ENCODE results near the gene A2ML1. TPM values are rescaled to one million over a fixed set of nuclear protein-coding genes. Genes with fewer than 3 reads are reported as not detected.
"Not testable (repeated sequence)": the region's sequence is repeated elsewhere in the genome, so short reads cannot be mapped to it uniquely, and the experiment has no call there.

A2ML1 gene
- total RNA-seq (2014; rRNA removed; shearing (Covaris generic)), result not detected in 2 replicates
- polyA plus RNA-seq (2014; cell fraction: nucleus; rRNA removed), result not detected in 2 replicates

DNA sequence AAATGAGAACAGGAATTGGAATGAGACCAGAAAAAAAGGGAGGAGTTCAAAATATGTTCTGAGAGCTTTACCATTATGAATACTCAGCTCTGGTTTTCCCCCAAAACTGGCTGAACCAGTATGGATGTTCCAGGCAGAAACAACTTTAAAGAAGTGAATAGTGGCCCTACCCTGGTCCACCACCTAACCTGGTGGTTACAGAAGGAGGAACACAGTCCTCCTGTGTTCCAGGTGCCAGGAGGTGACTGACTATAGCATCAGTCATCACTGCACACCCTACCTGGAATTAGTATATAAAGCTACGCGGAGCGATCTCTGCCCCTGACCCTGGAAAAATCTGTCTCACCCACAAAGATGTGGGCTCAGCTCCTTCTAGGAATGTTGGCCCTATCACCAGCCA is at the start of gene A2ML1:
TSS of gene A2ML1 (plus strand) at position 324 of the 400 bp plus-strand sequence. CDS start at position 355, 31 bp downstream.
- DNase-seq (ENCODE audit: extremely low read depth, low read depth), result no peak

DNA sequence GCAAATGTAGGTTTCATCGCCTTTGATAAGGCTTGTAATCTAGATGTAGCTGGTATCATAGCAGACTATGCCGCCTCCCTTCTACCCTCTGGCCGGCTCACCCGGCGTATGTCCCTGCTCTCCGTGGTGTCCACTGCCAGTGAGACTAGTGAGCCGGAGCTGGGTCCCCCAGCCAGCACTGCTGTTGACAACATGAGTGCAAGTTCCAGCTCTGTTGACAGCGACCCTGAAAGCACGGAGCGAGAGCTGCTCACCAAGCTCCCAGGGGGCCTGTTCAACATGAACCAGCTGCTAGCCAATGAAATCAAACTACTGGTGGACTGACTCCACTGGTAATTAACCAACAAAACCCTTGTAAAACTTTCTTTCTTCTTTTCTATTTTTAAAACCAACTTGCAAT is 49.0 kb upstream of the A2ML1 start:
- DNase-seq (ENCODE audit: extremely low read depth, low read depth), result no peak

GRCh38 chr12:8779281-8779680 is 43.1 kb upstream of the A2ML1 start:
- no peak for DNase-seq (ENCODE audit: extremely low read depth, low read depth)

GRCh38 chr12:8779862-8780261 is 42.6 kb upstream of the A2ML1 start:
- no peak for DNase-seq (ENCODE audit: extremely low read depth, low read depth)

DNA sequence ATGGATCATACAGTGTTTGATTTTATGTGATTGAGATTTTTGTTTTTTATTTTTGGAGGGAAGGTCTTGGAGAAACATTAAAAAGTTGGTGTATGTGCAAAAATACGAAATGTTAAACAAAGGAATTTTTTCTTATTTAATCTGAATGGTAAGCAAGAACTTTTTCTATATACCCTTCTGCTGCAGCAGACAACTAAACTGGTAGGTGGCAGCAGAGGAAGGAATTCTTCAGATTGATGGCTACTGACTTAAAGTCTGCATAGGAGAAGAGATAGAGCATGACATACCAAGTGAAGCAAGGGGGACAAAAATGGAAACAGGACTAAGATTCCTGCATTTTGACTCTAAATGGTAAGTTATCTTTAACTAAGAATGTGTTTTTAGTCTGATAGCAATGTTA is 42.0 kb upstream of the A2ML1 start:
- DNase-seq (ENCODE audit: extremely low read depth, low read depth), result peak; percentile 11

- DNase-seq (ENCODE audit: extremely low read depth, low read depth), result no peak
Measured at GRCh38 chr12:8781381-8782127, 40.9 kb upstream of the A2ML1 start.

DNA sequence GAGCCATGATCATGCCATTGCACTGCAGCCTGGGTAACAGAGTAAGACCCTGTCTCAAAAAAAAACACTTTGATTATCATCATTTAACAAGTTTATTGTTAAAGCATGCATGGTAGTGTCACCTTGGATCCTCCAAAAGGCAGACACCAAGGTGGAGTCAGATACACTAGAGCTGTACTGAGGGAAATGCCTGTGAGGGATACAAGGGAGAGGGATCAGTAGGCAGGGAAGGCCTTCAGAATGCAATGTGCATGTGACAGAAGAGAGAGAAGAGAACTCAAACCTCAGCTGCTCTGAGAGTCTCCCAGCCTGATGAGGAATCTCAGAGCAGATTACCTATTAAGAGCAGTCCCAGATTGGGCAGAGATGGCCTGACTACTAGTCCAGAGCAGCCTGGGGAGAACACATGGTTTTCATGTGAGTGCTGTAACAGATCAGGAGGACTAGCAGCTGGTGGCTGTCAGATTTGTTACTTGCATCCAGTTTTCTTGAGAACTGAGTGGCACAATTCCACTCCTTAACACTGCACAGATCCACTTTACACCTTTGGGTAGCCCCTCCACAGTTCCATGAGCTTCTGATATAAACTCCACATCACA is 38.0 kb upstream of the A2ML1 start:
- DNase-seq (ENCODE audit: extremely low read depth, low read depth), result no peak

DNA sequence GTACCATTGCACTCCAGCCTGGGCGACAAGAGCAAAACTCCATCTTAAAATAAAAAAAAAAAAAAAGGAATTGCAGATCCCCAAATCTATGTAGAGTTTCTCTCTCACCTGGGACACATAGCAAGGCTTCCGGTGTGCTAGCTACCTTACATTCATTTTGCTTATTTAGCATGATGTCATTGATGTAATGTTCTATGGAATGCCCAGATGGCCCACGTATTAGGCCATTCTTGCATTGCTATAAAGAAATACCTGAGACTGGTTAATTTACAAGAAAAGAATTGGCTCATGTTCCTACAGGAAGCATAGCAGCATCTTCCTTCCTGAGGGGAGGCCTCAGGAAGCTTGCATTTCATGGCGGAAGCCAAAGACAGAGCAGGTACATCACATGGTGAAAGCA is 36.9 kb upstream of the A2ML1 start:
- DNase-seq (ENCODE audit: extremely low read depth, low read depth), result no peak

GRCh38 chr12:8787206-8787605 is 35.2 kb upstream of the A2ML1 start:
- DNase-seq (ENCODE audit: extremely low read depth, low read depth), result not testable (repeated sequence)

GRCh38 chr12:8788706-8789105 is 33.7 kb upstream of the A2ML1 start:
- DNase-seq (ENCODE audit: extremely low read depth, low read depth), result not testable (repeated sequence)

- DNase-seq (ENCODE audit: extremely low read depth, low read depth), result not testable (repeated sequence)
Measured at GRCh38 chr12:8789341-8790013, 32.9 kb upstream of the A2ML1 start.

GRCh38 chr12:8793226-8793625 is 29.2 kb upstream of the A2ML1 start:
- DNase-seq (ENCODE audit: extremely low read depth, low read depth), result not testable (repeated sequence)

DNA sequence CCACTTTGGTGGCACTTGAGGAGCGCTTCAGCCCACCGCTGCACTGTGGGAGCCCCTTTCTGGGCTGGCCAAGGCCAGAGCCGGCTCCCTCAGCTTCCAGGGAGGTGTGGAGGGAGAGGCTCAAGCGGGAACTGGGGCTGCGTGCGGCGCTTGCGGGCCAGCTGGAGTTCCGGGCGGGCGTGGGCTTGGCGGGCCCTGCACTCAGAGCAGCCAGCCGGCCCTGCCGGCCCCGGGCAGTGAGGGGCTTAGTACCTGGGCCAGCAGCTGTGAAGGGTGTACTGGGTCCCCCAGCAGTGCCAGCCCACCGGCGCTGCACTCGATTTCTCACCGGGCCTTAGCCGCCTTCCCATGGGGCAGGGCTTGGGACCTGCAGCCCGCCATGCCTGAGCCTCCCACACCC is 27.8 kb upstream of the A2ML1 start:
- DNase-seq (ENCODE audit: extremely low read depth, low read depth), result not testable (repeated sequence)

DNA sequence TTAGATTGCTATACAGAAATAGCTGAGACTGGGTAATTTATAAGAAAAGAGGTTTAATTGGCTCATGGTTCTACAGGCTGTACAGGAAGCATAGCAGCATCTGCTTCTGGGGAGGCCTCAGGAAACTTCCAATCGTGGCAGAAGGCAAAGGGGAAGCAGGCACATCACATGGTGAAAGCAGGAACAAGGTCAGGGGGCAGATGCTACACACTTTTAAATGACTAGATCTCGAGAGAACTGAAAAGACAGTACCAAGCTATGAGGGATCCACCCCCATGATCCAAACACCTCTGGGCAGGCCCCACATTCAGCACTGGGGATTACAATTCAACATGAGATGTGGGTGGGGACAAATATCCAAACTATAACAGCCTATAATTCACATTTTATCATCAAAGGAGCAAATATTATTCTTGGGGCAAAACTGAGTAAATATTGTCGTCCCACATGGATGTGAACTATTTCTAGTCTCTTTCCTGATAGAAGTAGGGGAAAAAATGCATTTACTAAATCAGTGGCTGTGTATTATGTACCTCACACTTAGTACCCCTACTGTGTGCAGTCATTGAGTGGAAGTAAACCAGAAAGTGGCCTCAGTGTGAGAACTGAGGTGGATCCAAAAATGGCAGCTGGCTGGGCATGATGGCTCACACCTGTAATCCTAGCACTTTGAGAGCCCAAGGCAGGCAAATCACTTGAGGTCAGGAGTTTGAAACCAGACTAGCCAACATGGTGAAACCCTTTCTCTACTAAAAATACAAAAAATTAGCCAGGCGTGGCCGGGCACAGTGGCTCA is 25.4 kb upstream of the A2ML1 start:
- DNase-seq (ENCODE audit: extremely low read depth, low read depth), result no peak

GRCh38 chr12:8801213-8801612 is 21.2 kb upstream of the A2ML1 start:
- not testable (repeated sequence) for DNase-seq (ENCODE audit: extremely low read depth, low read depth)

GRCh38 chr12:8804833-8805232 is 17.6 kb upstream of the A2ML1 start:
- DNase-seq (ENCODE audit: extremely low read depth, low read depth), result not testable (repeated sequence)

DNA sequence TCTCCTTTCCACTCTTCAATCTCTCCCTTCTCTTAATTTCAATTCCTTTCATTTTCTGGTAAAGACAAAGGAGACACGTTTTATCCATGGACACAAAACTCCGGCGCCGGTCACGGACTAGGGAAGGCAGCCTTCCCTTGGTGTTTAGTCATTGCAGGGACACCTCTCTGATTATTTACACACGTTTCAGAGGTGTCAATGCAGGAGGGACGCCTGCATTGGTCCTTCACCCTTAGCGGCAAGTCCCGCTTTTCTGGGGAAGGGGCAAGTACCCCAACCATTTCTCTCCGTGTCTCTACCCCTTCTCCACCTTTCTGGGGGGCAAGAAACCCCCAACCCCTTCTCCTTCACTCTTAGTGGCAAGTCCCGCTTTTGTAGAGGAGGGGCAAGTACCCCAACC is 16.9 kb upstream of the A2ML1 start:
- DNase-seq (ENCODE audit: extremely low read depth, low read depth), result not testable (repeated sequence)

DNA sequence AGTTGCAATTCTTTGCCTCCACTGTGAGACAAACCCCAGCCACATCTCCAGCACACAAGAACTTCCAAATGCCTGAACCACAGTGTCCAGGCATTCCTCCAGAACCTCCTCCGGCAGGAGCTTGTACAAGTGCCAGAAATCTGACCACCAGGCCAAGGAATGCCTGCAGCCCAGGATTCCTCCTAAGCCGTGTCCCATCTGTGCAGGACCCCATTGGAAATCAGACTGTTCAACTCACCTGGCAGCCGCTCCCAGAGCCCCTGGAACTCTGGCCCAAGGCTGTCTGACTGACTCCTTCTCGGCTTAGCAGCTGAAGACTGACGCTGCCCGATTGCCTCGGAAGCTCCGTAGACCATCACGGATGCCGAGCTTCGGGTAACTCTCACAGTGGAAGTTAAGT is 15.3 kb upstream of the A2ML1 start:
- not testable (repeated sequence) for DNase-seq (ENCODE audit: extremely low read depth, low read depth)

- not testable (repeated sequence) for DNase-seq (ENCODE audit: extremely low read depth, low read depth)
Measured at GRCh38 chr12:8810112-8810511, 12.3 kb upstream of the A2ML1 start.

DNA sequence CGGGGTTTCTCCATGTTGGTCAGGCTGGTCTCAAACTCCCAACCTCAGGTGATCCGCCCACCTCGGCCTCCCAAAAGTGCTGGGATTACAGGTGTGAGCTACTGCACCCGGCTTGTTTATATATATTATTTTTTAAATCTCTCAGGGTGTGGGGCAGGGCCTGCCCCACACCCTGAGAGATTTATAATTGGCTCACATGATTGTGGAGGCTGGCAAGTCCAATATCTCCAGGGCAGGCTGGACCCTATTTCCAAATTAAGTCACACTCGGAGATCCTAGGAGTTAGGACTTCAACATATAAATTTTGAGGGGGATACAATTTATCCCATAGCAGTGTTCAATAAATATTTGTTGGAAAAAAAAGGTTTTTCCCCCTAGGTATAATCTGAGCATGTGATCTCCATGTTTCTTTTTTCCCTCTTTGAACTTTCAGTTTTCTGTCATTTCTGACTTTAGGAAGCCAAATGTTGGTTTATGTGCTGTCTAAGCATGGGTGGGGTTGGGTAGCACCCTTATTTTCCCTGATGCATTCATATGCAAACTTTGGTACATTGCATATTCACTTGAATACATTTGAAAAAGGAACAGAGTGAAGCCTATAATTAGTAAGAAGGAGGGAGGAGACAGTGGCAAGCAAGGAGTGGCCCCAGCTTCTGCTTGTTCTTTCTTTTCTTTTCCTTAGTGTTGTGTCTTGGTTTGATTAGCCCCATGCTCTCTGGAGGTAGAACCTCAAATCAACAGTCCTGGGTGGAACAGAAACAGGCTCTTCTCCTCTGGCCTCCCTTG is 8.7 kb upstream of the A2ML1 start:
- DNase-seq (ENCODE audit: extremely low read depth, low read depth), result no peak
